Ishikawa (cell line): ENCODE measurements around the gene ALOX15.

Experiments used
- CEBPB ChIP-seq: IDR thresholded peaks from 2 replicates; pipeline ENCODE4 v1.6.1; 2012
- CREB1 ChIP-seq: IDR thresholded peaks from 2 replicates; pipeline ENCODE4 v1.6.1; 2012; ENCODE audit warnings: low read depth
- EGR1 ChIP-seq: IDR thresholded peaks from 2 replicates; pipeline ENCODE4 v1.6.1; 2012
- EP300 ChIP-seq: IDR thresholded peaks from 2 replicates; pipeline ENCODE4 v1.6.1; 2012; ENCODE audit warnings: borderline replicate concordance
- FOXM1 ChIP-seq: IDR thresholded peaks from 2 replicates; pipeline ENCODE4 v1.6.1; 2012; ENCODE audit warnings: low read depth, borderline replicate concordance
- MAX ChIP-seq: IDR thresholded peaks from 2 replicates; pipeline ENCODE4 v1.6.1; 2012
- NFIC ChIP-seq: IDR thresholded peaks from 2 replicates; pipeline ENCODE4 v1.6.1; 2012
- RAD21 ChIP-seq: IDR thresholded peaks from 2 replicates; pipeline ENCODE4 v1.6.1; 2012; ENCODE audit warnings: low read depth
- REST ChIP-seq: IDR thresholded peaks from 2 replicates; pipeline ENCODE4 v1.6.1; 2012; ENCODE audit warnings: low read depth, mild to moderate bottlenecking
- TAF1 ChIP-seq: IDR thresholded peaks from 2 replicates; pipeline ENCODE4 v1.6.1; 2012; ENCODE audit warnings: low read depth, mild to moderate bottlenecking
- TCF12 ChIP-seq: IDR thresholded peaks from 2 replicates; pipeline ENCODE4 v1.6.1; 2012; ENCODE audit warnings: low read depth
- TEAD4 ChIP-seq: IDR thresholded peaks from 2 replicates; pipeline ENCODE4 v1.6.1; 2012
- USF1 ChIP-seq: IDR thresholded peaks from 2 replicates; pipeline ENCODE4 v1.6.1; 2012
- YY1 ChIP-seq: IDR thresholded peaks from 2 replicates; pipeline ENCODE4 v1.6.1; 2012; ENCODE audit warnings: low read depth
- ZBTB7A ChIP-seq: IDR thresholded peaks from 2 replicates; pipeline ENCODE4 v1.6.1; 2012; ENCODE audit warnings: low read depth

The ALOX15 gene

GRCh38 chr17:4674685-4674998, 33.2 kb upstream of the ALOX15 start:
- TF ChIP-seq FOXM1 (no peak), NFIC (no peak), TAF1 (no peak), TEAD4 (no peak), MAX (no peak), YY1 (no peak), CEBPB (no peak), USF1 (no peak), EP300 (no peak), TCF12 (no peak), ZBTB7A (no peak), REST (no peak), CREB1 (no peak), EGR1 (no peak)

- TF ChIP-seq USF1 (no peak), CREB1 (no peak), FOXM1 (no peak), EP300 (no peak), CEBPB (no peak), MAX (no peak), TAF1 (no peak), TEAD4 (no peak), ZBTB7A (no peak), REST (no peak), EGR1 (no peak), RAD21 (no peak), NFIC (no peak)
Measured at GRCh38 chr17:4673986-4674684, 32.7 kb upstream of the ALOX15 start.

GRCh38 chr17:4673169-4673568, 31.7 kb upstream of the ALOX15 start:
- TF ChIP-seq NFIC: no peak
- no peak for TF ChIP-seq EP300
- no peak for TF ChIP-seq EGR1
- TF ChIP-seq TEAD4: no peak
- TF ChIP-seq USF1: no peak

- no peak for TF ChIP-seq ZBTB7A
- TF ChIP-seq CREB1: no peak
- no peak for TF ChIP-seq FOXM1
- TF ChIP-seq NFIC: no peak
- TF ChIP-seq YY1: no peak
- TF ChIP-seq EP300: no peak
- no peak for TF ChIP-seq EGR1
- no peak for TF ChIP-seq MAX
- TF ChIP-seq TAF1: no peak
- no peak for TF ChIP-seq USF1
- TF ChIP-seq REST: no peak
- TF ChIP-seq RAD21: no peak
- no peak for TF ChIP-seq TCF12
- no peak for TF ChIP-seq TEAD4
- no peak for TF ChIP-seq CEBPB
Measured at GRCh38 chr17:4672751-4673150, 31.3 kb upstream of the ALOX15 start.
